NCI-H1092 treated with DMSO at 0.1 percent for 48 hours (cell line): Measurements from ENCODE around the gene RAB11A.
"Not testable (repeated sequence)": the region's sequence is repeated elsewhere in the genome, so short reads cannot be mapped to it uniquely, and the experiment has no call there.

ENCODE experiments used
- DNase-seq: peaks from one replicate; lab custom pipeline; 2025; lab: John Stamatoyannopoulos, UW

The RAB11A gene

DNA sequence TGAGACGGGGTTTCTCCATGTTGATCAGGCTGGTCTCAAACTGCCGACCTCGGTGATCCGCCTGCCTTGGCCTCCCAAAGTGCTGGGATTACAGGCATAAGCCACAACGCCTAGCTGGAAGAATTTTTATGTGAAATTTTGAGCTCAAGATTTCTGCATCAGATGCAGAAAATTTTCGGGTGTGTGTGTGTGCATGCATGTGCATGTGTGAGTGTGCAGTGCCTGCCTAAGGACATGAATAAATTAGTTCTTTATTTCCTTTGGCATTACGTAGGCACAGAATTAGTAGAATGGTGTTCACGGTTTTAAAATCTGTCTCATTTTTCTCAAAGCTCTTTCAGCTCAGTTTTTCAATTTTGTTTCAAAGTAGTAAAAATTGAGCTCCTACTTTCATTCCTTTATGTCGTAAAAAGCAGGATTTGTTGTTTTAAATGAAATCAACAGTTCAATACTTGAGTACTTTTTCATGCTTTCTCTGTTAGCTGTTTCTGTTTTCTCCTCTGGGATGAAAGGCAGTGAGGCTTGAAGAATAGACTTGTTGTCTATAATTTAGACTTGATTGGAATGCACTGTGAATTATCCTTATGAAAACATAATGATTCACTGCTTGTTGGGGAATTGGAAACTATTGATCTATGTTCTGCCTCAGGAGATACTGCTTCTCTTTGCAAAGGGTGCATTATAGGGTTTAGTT lies 23.3 kb upstream of the RAB11A start:
- no peak for DNase-seq

DNA sequence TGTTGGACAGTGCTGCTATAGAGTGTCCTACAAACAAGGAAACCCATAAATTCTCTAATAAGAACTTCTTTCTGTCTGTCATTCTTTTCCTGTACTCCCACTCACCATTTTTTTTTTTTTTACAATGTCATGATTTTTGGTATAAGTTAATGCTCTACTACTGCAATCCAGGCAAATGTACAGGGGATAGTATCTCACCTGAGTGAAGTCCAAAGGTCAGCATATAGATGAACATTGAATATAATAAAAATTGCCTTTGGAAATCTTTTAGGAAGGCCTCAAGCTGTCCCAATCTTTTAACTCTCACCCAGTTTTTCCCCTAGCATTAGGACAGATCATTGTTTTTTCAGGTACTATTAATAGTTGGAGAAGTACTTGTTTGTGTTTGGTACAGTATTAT lies 21.3 kb upstream of the RAB11A start:
- no peak for DNase-seq

DNA sequence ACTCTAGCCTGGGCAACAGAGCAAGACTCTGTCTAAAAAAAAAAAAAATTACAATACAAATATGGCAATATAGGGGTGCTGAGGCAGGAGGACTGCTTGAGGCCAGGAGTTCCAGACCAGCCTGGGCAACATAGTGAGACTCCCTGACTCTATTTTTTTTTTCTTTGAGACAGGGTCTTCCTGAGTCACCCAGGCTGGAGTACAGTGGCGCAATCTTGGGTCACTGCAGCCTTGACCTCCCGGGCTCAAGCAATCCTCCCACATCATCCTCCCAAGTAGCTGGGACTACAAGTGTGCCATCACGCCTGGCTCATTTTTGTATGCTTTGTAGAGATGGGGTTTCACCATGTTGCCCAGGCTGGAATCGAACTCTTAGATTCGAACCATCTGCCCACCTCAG lies 17.3 kb upstream of the RAB11A start:
- DNase-seq: no peak

DNA sequence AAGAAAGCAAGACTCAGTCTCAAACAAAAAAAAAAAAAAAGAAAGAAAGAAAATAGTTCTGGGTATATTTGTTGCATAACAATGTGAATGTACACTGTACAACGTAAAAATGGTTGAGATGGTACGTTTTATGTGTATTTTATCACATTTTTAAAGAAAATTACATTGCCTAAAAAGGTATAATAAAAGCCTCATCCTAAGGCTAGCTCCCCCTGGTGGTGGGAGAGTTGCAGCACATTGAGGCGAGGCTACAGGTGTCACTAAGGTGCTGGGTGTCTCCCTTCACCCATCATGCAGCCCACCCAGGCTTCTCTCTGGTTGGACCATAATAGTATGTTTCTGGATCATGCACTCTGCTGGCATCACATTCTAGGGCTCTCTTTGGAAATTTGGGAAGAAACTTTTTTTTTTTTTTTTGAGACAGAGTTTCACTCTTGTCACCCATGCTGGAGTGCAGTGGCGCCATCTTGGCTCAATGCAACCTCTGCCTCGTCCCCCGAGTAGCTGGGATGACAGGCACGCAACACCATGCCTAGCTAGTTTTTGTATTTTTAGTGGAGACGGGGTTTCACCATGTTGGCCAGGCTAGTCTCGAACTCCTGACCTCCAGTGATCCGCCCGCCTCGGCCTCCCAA lies 12.4 kb upstream of the RAB11A start:
- peak; percentile 14 for DNase-seq

DNA sequence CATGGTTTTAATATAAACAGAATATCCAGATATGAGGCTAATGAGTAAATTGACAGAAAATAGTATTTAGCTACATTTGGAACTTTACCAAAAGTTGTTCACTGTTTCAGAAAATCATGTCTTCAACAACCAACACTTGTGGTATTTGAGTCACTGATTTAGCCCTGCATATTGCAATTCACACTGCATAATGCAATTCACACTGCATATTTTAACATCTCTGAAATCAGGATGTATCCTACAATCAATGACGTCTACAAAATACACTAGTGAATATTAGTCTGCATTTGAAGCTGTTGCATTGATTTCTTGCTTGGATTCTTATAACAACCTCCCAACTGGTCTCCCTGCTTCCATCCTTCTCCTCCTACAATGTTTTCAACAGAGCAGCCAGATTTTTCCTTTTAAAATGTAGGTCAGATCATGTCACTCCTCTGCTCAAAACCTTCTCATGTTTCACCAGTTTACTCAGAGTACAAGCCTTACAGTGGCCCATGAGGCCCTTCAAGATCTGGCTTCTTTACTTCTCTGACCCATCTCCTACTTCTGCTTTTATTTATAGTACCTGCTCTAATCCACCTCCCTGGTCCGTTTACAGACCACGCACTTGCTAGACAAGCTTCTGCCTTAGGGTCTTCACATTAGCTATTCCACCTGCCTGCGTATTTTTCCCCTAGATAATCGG lies 11.4 kb upstream of the RAB11A start:
- no peak for DNase-seq

DNA sequence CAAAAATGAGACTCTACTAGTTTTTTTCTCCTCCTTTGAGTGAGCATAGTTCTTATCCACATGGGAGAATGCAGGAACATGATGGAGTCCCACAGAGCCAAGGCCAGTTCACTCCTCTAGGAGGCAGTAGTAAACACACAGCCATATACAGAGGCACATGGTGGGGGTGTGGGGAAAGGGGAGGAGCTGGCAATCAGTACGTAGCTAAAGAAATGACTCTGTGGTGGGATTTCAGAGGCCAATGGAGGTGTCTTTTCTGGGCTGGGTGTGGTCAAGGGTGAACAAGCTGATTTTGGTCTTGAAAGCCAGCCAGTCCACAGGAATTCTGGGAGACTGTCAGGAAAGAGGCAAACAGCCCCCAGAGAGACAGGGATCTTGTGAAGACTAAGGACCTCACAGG lies 6.6 kb upstream of the RAB11A start:
- no peak for DNase-seq

DNA sequence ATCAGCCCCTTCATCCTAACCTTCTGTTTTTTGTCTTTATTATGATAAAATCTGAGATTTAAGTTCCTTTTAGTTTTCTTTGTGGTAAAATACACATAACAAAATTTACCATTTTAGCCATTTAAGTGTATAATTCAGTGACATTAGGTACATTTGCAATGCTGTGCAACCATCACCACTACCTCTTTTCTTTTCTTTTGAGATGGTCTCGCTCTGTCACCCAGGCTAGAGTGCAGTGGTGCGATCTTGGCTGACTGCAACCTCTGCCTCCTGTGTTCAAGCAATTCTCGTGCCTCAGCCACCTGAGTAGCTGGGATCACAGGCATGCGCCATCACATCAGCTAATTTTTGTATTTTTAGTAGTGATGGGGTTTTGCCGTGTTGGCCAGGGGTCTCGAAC lies 6.2 kb upstream of the RAB11A start:
- DNase-seq: no peak

DNA sequence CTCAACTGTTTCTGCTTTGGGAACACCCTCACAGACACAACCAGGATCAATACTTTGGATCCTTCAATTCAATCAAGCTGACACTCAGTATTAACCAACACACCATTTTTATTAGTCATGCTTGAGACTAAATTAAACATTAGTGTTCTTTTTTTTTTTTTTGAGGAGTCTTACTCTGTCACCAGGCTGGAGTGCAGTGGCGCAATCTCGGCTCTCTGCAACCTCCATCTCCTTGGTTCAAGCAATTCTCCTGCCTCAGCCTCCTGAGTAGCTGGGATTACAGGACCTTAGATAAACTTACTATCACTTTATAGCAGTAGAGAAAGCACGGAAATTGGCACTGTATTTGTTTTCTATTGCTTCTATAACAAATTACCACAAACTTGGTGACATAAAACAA lies 2.0 kb upstream of the RAB11A start:
- DNase-seq: no peak

DNA sequence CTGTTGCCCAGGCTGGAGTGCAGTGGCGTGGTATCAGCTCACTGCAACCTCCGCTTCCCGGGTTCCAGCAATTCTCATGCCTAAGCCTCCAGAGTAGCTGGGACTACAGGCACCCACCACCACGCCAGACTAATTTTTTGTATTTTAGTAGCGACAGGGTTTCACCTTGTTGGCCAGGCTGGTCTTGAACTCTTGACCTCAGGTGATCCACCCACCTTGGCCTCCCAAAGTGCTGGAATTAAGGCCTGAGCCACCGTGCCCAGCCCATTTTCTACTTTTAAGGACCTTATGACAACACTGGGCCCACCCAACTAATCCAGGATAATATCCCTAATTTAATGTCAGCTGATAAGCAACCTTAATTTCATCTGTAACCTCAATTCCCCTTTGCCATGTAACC lies 1.4 kb upstream of the RAB11A start:
- not testable (repeated sequence) for DNase-seq

DNA sequence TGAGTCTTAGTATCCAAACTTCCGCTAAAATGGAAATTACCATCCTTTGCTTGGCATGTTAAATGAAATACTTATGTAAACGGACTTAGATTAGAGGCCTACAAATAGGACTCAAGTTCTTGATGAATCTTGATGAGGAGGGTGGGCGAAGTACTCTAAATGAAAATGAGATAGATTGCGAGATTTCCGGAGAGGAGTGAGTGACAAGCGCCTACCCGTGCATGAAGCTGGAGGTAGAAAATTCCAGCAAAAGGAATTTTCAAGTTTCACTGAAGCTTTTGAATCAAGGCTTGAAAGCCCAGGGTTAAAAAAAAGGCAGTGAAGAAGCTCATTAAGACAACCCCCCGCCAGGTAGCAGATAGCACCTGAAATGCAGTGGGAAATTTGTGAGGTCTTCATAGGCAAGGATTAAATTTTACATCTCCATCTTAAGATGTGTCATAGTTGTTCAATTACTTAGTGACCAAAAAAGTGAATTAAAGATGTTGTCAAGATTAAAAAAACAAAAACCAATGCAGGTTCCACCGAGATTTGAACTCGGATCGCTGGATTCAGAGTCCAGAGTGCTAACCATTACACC lies 655 bp upstream of the RAB11A start:
- no peak for DNase-seq

DNA sequence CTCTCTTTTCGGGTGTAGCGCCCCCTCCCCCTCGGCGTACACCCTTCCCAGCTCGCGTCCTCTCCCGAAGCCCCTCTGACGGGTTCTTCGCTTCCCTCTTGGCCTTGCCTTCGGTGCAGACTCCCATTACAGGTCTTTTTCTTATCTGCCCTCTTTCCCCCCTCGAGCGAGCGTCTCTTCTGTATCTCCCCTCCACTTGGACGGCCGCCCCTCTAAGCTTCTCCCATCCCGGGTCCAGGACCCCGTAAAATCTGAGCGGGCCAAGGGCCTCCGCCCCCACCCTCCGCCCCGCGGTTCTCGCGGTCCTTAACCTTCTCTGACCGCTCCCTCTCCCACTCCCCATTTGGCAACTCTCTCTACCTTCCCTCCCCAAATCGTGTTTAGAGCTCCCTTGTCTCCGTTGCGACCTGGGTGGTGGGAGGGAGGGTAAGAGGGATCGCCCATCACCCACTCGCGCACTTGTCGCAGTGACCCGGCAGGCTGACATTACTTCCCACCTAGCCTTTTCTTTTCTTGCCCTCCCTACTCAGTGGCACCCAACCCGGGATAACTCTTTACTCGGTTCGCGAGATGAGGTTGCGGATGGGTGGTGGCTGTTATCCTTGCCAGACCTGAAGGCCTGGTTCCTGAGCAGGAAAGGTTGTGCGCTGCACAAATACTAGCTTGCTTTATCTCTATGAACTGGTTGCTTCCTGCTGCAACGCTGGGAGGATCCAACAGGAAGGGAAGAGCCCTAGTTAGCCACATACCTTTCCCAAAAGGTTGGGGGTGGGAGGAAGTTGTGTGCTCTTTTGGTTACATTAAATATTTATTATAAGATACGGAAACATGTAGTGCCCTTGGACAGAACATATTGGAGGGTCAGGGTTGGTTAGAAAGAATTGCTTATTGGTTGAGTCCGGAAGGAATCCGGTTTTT lies 922 bp downstream of the RAB11A start:
- DNase-seq: peak; percentile 21

DNA sequence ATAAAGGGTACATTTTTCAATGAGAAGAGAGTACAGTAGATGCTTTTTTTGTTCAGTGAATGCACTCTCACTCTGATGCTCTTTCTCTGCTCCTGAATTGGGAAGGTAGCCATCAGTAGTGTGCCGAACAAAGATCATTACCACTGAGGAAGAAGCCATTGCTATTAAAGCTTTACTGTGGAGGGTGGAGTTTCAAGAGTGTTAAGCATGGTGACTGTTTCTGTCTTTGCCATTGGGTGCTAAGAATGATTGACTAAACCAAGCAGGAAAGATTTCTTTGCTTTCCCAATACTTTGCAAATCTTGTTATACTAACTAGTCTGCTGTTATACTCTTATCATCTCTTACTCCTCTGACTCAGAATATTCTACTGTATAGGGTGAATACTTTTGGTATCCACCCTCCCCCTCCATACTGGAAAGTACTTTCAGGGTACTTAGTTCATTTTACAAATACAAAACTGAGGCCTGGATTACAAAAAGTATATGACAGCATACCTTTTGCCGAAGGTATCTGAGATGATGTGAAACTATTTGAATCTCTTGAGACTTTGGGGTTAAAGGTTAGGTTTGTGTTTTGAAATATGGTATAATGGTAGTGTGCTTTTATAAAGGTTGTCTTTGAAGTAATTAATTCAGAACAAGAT lies 1.7 kb downstream of the RAB11A start:
- DNase-seq: no peak

DNA sequence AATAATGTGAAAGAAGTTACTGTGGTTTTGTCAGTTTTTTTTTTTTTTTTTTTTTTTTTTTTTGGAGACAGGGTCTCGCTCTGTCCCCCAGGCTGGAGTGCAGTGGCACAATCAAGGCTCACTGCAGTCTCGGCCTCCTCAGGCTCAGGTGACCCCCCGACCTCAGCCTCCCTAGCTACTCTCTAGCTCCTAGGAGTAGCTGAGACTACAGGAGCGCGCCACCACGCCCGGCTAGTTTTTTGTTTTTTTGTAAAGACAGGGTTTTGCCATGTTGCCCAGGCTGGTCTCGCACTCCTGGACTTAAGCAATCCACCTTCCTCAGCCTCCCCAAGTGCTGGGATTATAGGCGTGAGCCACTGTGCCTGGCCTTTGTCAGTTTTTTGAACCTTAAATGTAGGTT lies 2.6 kb downstream of the RAB11A start:
- not testable (repeated sequence) for DNase-seq

DNA sequence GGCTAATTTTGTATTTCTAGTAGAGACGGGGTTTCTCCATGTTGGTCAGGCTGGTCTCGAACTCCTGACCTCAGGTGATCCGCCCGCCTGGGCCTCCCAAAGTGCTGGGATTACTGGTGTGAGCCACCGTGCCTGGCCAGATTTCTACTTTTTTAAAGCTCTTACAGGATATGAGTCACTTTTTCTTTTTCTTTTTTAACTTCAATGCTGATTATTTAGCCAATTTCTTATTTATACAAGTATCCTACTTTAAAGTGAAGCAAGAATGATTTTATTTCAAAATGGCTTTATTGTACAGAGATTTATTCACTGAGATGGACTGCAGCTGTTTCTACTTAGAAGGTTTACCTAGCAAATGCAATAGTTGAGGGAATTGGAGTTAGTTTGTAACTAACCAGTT lies 3.3 kb downstream of the RAB11A start:
- DNase-seq: not testable (repeated sequence)

DNA sequence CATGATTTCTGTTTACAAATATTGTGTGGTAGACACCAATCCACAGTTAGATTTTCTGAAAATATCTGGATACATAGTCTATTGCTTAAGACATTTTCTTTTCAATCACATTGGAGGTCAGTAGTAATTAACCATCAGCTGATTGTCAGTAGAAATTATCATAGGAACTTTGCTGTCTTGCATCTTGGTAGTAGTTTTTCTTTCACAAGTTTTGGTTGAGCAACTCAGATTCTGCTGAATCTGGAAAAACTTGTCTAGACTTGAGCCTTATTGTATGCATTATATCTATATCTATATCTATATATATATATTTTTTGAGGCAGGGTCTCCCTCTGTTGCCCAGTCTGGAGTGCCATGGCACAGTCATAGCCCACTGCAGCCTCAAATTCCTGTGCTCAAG lies 4.0 kb downstream of the RAB11A start:
- DNase-seq: no peak

DNA sequence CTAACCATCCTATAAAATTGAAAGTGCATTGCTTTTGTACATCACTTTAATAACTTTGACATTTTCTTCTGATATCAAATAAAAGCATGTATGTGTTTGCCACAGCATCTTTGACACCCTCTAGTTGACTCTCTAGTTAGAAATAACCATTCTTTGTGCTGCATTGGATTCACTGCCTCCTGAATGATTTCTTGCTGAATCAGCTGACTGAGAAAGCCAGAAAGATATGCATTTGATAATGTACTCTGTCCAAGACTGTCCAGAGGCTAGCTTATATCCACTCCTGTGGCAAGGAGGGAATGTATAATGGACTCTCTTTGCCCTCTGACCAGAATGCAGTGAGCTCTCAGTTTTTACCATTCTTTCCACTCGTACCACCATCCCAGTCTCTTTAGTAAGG lies 6.2 kb downstream of the RAB11A start:
- no peak for DNase-seq

DNA sequence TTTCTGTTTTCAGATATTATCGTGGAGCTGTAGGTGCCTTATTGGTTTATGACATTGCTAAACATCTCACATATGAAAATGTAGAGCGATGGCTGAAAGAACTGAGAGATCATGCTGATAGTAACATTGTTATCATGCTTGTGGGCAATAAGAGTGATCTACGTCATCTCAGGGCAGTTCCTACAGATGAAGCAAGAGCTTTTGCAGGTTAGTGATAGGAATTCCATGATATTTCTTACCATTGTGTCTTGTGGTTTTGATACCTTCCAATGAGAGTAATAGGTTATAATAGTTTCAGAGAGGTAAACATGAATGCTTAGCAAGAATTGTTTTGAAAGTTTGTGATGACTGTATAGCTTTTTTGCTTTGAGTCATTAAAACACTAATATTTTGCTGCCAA lies 8.5 kb downstream of the RAB11A start:
- no peak for DNase-seq

DNA sequence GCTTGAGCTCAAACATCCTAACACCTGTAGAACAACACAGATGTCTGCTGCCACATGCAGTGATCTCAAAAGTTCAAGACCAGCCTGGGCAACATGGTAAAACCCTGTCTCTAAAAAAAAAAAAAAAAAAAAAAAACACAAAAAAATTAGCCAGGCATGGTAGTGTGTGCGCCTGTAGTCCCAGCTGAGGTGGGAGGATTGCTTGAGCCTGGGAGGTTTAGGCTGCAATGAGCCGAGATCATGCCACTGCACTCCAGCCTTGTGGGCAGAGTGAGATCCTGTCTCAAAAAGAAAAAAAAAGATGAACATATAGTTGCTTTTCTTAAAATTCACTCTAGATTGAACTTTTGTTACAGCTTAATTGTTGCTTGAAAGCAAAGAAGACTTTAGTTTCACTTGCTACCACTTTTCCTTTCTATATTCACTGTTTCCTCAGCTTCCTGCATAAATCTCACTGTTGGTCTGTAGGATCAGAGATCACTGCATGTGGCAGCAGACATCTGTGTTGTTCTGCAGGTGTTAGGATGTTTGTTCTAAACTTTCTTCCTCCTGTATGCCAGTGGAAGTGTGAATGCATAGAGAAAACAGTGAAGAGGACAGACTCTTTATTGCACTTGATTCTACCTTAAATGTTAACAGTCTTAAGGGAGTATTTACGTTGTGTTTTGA lies 12.6 kb downstream of the RAB11A start:
- DNase-seq: no peak

DNA sequence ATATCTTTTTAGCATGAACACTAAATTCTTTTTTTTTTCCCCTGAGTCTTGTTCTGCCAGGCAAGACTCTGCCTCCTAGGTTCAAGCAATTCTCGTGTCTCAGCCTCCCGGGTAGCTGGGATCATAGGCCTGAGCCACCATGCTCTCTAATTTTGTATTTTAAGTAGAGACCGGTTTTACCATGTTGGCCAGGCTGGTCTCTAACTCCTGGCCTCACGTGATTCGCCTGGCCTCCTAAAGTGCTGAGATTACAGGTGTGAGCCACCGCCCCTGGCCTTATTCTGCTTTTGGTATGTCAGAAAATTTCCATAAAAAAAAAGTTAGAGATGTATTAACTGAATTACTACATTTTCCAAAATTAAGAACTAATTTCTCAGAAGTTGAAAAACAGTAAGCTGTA lies 14.3 kb downstream of the RAB11A start:
- no peak for DNase-seq

DNA sequence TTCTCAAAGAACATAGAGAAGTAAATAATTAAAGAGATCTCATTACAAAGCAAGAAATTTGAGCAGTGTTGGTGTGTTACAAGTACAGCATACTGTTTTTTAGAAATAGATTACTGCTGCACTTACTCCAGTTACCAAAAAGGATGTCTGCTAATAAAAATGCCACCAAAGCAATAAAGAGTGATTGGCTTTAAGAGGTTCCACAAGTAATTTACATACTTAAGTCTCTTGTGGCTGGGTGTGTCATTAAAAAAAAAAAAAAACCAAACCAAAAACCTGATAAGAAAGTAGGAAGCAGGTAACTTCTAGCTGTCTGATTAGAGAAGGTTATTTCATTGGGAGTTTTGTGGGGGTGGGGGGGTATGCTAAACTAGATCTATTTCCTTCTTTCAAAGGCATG lies 15.2 kb downstream of the RAB11A start:
- DNase-seq: no peak

DNA sequence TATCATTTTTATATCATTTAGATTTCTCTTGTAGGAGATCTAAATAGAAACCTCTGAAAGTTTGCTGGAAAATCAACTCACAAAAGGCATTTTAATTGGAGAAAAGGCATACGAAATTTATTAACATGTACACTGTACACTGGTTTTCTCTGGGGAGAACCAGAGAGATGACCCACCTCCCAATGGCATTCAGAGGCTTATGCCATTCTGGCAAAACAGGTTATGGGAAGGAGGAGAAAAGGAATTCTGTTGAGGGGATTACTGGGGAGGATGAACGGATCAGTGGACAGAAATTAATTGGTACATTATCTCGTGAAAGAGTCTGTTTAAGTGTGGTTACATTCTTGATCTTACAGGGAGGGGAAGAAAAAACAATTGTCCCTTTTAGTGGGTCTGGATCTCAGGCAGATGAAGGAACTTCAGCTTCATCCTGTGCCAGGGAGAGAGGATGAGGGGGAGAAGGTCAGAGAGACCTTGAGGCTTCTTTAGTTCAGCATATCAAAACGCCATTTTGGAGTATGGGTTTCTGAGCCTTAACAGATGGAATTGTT lies 16.5 kb downstream of the RAB11A start:
- no peak for DNase-seq
